ENCODE data around the gene CLTA. TPM values are rescaled to one million over a fixed set of nuclear protein-coding genes. Genes with fewer than 3 reads are reported as not detected.

The CLTA gene
- total RNA-seq, 1 experiment from 2014 or later: 269 TPM

- H3K27me3 ChIP-seq (replicated peaks; ENCODE audit: control insufficient read depth, insufficient read depth, low read length): no peaks in the 10 kb centered on the region
- POLR2A ChIA-PET: interaction anchor here (0.8 kb wide), 1 partner anchor 13 kb away, joined by 3 read pairs; no protein-coding TSS in a partner anchor
- no TSS peak for BruUV-seq (replicated peaks)
Measured at GRCh38 chr9:36192196-36192595, 1.5 kb downstream of the CLTA start.

GRCh38 chr9:36193023-36193422 lies 2.3 kb downstream of the CLTA start:
- peaks cover 34% of the 10 kb centered on the region for H3K4me1 Mint-ChIP-seq (ENCODE audit: low read depth, unreplicated experiment)
- no peak overlapping the region for H3K27ac Mint-ChIP-seq (ENCODE audit: unreplicated experiment)
- Histone ChIP-seq H3K4me3 (ENCODE audit: low read depth, low read length) (no peak overlapping the region; the same call in 1 of the 2 replicates), H3K36me3 (ENCODE audit: control insufficient read depth, insufficient read depth, low read length) (no peaks in the 10 kb centered on the region; the same call in 1 of the 2 replicates), H3K27me3 (replicated peaks; ENCODE audit: control insufficient read depth, insufficient read depth, low read length) (no peaks in the 10 kb centered on the region), H3K9me3 (no peaks in the 10 kb centered on the region), H3K4me1 (peaks cover 7% of the 10 kb centered on the region; the same call in 1 of the 2 replicates)
- intact Hi-C loops (cut with micrococcal nuclease; ENCODE audit: unreplicated experiment): no loop called here
- no peak for DNase-seq
- H3K4me3 Mint-ChIP-seq (ENCODE audit: unreplicated experiment): peak overlapping the region; percentile 95
- no peaks in the 10 kb centered on the region for H3K27me3 Mint-ChIP-seq (ENCODE audit: insufficient read depth, unreplicated experiment)
- no TSS peak for BruUV-seq (replicated peaks)
- no peak for TF ChIP-seq CTCF (IDR thresholded peaks at IDR 0.05; ENCODE audit: insufficient read depth in 1 of 2, low read depth in 1 of 2, low read length in 1 of 2, severe bottlenecking in 1 of 2, unreplicated experiment in 1 of 2)
- CTCF ChIA-PET: no interaction called here
- no peaks in the 10 kb centered on the region for H3K9me3 Mint-ChIP-seq (ENCODE audit: unreplicated experiment)
- POLR2A ChIA-PET: no interaction called here
- peaks cover 55% of the 10 kb centered on the region for H3K36me3 Mint-ChIP-seq (ENCODE audit: insufficient read depth, unreplicated experiment)

More at GRCh38 chr9:36192196-36192595, 1.5 kb downstream of the CLTA start:
- Mint-ChIP-seq H3K4me3 (ENCODE audit: unreplicated experiment) (peak overlapping the region; percentile 95), H3K9me3 (ENCODE audit: unreplicated experiment) (no peaks in the 10 kb centered on the region), H3K4me1 (ENCODE audit: low read depth, unreplicated experiment) (peaks cover 38% of the 10 kb centered on the region), H3K36me3 (ENCODE audit: insufficient read depth, unreplicated experiment) (peaks cover 49% of the 10 kb centered on the region), H3K27me3 (ENCODE audit: insufficient read depth, unreplicated experiment) (no peaks in the 10 kb centered on the region), H3K27ac (ENCODE audit: unreplicated experiment) (peak overlapping the region; percentile 81)
- H3K4me1 ChIP-seq: peaks cover 7% of the 10 kb centered on the region; the same call in 1 of the 2 replicates
- no peak for DNase-seq
- TF ChIP-seq CTCF (IDR thresholded peaks at IDR 0.05; ENCODE audit: insufficient read depth in 1 of 2, low read depth in 1 of 2, low read length in 1 of 2, severe bottlenecking in 1 of 2, unreplicated experiment in 1 of 2): no peak
- intact Hi-C loops (cut with micrococcal nuclease; ENCODE audit: unreplicated experiment): no loop called here
- no peaks in the 10 kb centered on the region; the same call in 1 of the 2 replicates for H3K36me3 ChIP-seq (ENCODE audit: control insufficient read depth, insufficient read depth, low read length)
- no peaks in the 10 kb centered on the region for H3K9me3 ChIP-seq
- CTCF ChIA-PET: no interaction called here
- H3K4me3 ChIP-seq (ENCODE audit: low read depth, low read length): peak overlapping the region; percentile 82

- no peaks in the 10 kb centered on the region for H3K27me3 ChIP-seq (replicated peaks; ENCODE audit: control insufficient read depth, insufficient read depth, low read length)
- no peaks in the 10 kb centered on the region for H3K27me3 Mint-ChIP-seq (ENCODE audit: insufficient read depth, unreplicated experiment)
- peaks cover 7% of the 10 kb centered on the region; the same call in 1 of the 2 replicates for H3K4me1 ChIP-seq
- no peaks in the 10 kb centered on the region for H3K9me3 Mint-ChIP-seq (ENCODE audit: unreplicated experiment)
- ChIA-PET CTCF (no interaction called here), POLR2A (interaction anchor here (0.7 kb wide), 1 partner anchor 317 kb away, joined by 3 read pairs; no protein-coding TSS in a partner anchor)
- H3K4me3 ChIP-seq (ENCODE audit: low read depth, low read length): no peak overlapping the region
- intact Hi-C loops (cut with micrococcal nuclease; ENCODE audit: unreplicated experiment): no loop called here
- no TSS peak for BruUV-seq (replicated peaks)
- TF ChIP-seq CTCF (IDR thresholded peaks at IDR 0.05; ENCODE audit: insufficient read depth in 1 of 2, low read depth in 1 of 2, low read length in 1 of 2, severe bottlenecking in 1 of 2, unreplicated experiment in 1 of 2): no peak
- H3K27ac Mint-ChIP-seq (ENCODE audit: unreplicated experiment): peak overlapping the region; percentile 73
- H3K4me3 Mint-ChIP-seq (ENCODE audit: unreplicated experiment): peak overlapping the region; percentile 47
- H3K4me1 Mint-ChIP-seq (ENCODE audit: low read depth, unreplicated experiment): peaks cover 26% of the 10 kb centered on the region
- H3K36me3 Mint-ChIP-seq (ENCODE audit: insufficient read depth, unreplicated experiment): peaks cover 67% of the 10 kb centered on the region
- no peaks in the 10 kb centered on the region; the same call in 1 of the 2 replicates for H3K36me3 ChIP-seq (ENCODE audit: control insufficient read depth, insufficient read depth, low read length)
- DNase-seq: no peak
- no peaks in the 10 kb centered on the region for H3K9me3 ChIP-seq
Measured at GRCh38 chr9:36194326-36195000, 3.7 kb downstream of the CLTA start.

Measured in Caco-2 (cell line).